Heart right ventricle (tissue), 16 donors: ENCODE data around the gene GPLD1. TPM values are rescaled to one million over a fixed set of nuclear protein-coding genes. Genes with fewer than 3 reads are reported as not detected.

Source experiments
- ATAC-seq, 8 donors: fragments of 200-7000 bp; cut with Tn5 transposase; one replicate each; pipeline ENCODE4 v1.9.1; 2020; ENCODE audit warnings: mild to moderate bottlenecking in 8 of 8, moderate library complexity in 8 of 8, moderate number of reproducible peaks in 1 of 8
- DNase-seq, 2 donors: peaks; one replicate each; pipeline ENCODE4 v3.0.0-alpha.2; 2020
- H3K27ac ChIP-seq, 10 donors: fragments of 200-600 bp; sonication (generic) in 2 of 10; one replicate each; pipeline versions ENCODE4 v1.5.0 to v1.8.0; 2020 to 2022; ENCODE audit warnings: mild to moderate bottlenecking in 3 of 10
- H3K27me3 ChIP-seq, 7 donors: fragments of 200-600 bp; one replicate each; pipeline ENCODE4 v1.8.0; 2021 to 2022; ENCODE audit warnings: mild to moderate bottlenecking in 2 of 7
- H3K36me3 ChIP-seq, 9 donors: fragments of 200-600 bp; sonication (generic) in 1 of 9; one replicate each; pipeline versions ENCODE4 v1.5.0 to v1.8.0; 2020 to 2022; ENCODE audit warnings: mild to moderate bottlenecking in 2 of 9
- H3K4me1 ChIP-seq, 9 donors: fragments of 200-600 bp; sonication (generic) in 1 of 9; one replicate each; pipeline versions ENCODE4 v1.5.0 to v1.8.0; 2020 to 2022; ENCODE audit warnings: mild to moderate bottlenecking in 4 of 9
- H3K4me3 ChIP-seq, 10 donors: fragments of 200-600 bp; sonication (generic) in 2 of 10; one replicate each; pipeline versions ENCODE4 v1.5.0 to v1.8.0; 2020 to 2022; ENCODE audit warnings: mild to moderate bottlenecking in 7 of 10, moderate library complexity in 2 of 10
- H3K9me3 ChIP-seq, 11 donors: fragments of 200-600 bp in 10 of 11; sonication (generic) in 2 of 11; one replicate each; pipeline versions ENCODE4 v1.5.0 to v1.8.0; 2013 to 2022; ENCODE audit warnings: mild to moderate bottlenecking in 2 of 11, control low read depth in 1 of 11, moderate library complexity in 1 of 11
- CTCF ChIP-seq, 9 donors: fragments of 200-600 bp; sonication (generic) in 2 of 9; IDR thresholded peaks; one replicate each; pipeline versions ENCODE4 v1.5.0 to v1.8.0; 2021 to 2022; ENCODE audit warnings: antibody characterized with exemption in 9 of 9, mild to moderate bottlenecking in 5 of 9, moderate library complexity in 1 of 9
- WGBS, 2 donors: extraction: QIAGEN DNeasy Blood & Tissue Kit; methylation state at CpG; one replicate each; pipeline ENCODE4 v1.1.7; 2013; ENCODE audit warnings: inconsistent platforms in 1 of 2; 5-methylcytosine and 5-hydroxymethylcytosine counted together
- intact Hi-C, 10 donors: fragments of 100-400 bp; cut with DNase I; formaldehyde crosslinking; loops; one replicate each; pipeline versions ENCODE4 v1.11.1 to v1.14.2; 2022
- polyA plus RNA-seq, 2 donors: library from polyadenylated mRNA; stranded (reverse); fragments of 200-250 nt; gene quantifications; one replicate each; pipeline ENCODE4 v1.2.3, GENCODE V29; 2013
- total RNA-seq, 10 donors: library from RNA; stranded (reverse); fragmentation: NEBNext Ultra II Directional in 3 of 10; extraction: Animal tissue kit (Norgen Biotek cat#: 25700) in 3 of 10; gene quantifications; one replicate each; pipeline versions ENCODE4 v1.2.1 to v1.2.4, GENCODE V29; 2021 to 2023
- donor health status: Arrhythmogenic right ventricular cardiomyopathy.
- donor health status: ischemic (EF 13 %, LVEDD 7.1; RV severe dilation, severe dysfunction).
- donor health status: healthy with polysubstance abuse.
- donor health status: DM: no; HTN: yes; CAD: no.
- donor health status: DM: no; HTN: no; CAD: no.
- donor health status: ischemic (EF 25% LVEDD 6.9; RV normal size, moderate dysfunction).
- donor health status: ischemic (EF 25% LVEDD 5.7; RV mildly dilated, moderate dysfunction).
- donor health status: healthy.
- donor health status: DM: yes; HTN: yes; CAD: no.
- donor health status: Ischemic cardiomyopathy.
- donor health status: ischemic (EF 35%, LVEDD 5.7; RV mildly dilated, moderate dysfunction).
- donor health status: nonischemic (EF 11% LVEDD 7.7; RV severe dilation, severe dysfunction).
- donor health status: DM: yes; HTN: yes; CAD: no.
- donor health status: PGD.
- donor health status: ischemic (EF 29% LVEDD 5.4; RV normal size, mild dysfunction).
- donor health status: nonischemic (EF 23%, LVEDD 6.1; RV moderate dilation, normal function).

GPLD1 gene
- total and polyA plus RNA-seq, 12 donors: 0.07 to 1.5 (median 0.78) TPM

- DNase-seq (no peak), ATAC-seq (no peak)
- Histone ChIP-seq H3K4me3 (no peak overlapping the region), H3K36me3 (peaks cover 0 to 21% (median 0%) of the 10 kb centered on the region in 9 donors), H3K9me3 (no peaks in the 10 kb centered on the region), H3K4me1 (no peaks in the 10 kb centered on the region), H3K27me3 (no peaks in the 10 kb centered on the region), H3K27ac (no peak overlapping the region)
- no peak for TF ChIP-seq CTCF (IDR thresholded peaks at IDR 0.05)
- 89 to 95% methylated on average over 14 of the region's 14 CpGs for WGBS, 2 donors
- intact Hi-C loops: loop anchor here in 6 of 10 donors (10.0 kb wide), 4 partner anchors 78 to 328 kb away; no protein-coding TSS in a partner anchor
These were observed 52.4 kb downstream of the GPLD1 start for GRCh38 chr6:24436979-24437378.

GRCh38 chr6:24432611-24433010, 56.8 kb downstream of the GPLD1 start:
- Histone ChIP-seq H3K36me3 (peaks cover 0 to 38% (median 0%) of the 10 kb centered on the region in 9 donors), H3K4me1 (no peaks in the 10 kb centered on the region), H3K9me3 (no peaks in the 10 kb centered on the region), H3K4me3 (no peak overlapping the region), H3K27me3 (no peaks in the 10 kb centered on the region), H3K27ac (no peak overlapping the region)
- intact Hi-C loops: loop anchor here in 7 of 10 donors (5.0 to 10.0 kb wide), 5 partner anchors 82 to 332 kb away; no protein-coding TSS in a partner anchor
- DNase-seq (no peak), ATAC-seq (no peak)
- TF ChIP-seq CTCF (IDR thresholded peaks at IDR 0.05): no peak
- WGBS, 2 donors: 86 to 94% methylated on average over 9 of the region's 9 CpGs

- Histone ChIP-seq H3K9me3 (no peaks in the 10 kb centered on the region), H3K27ac (no peak overlapping the region), H3K4me1 (no peaks in the 10 kb centered on the region), H3K36me3 (peaks cover 0 to 40% (median 7%) of the 10 kb centered on the region in 9 donors), H3K4me3 (no peak overlapping the region), H3K27me3 (no peaks in the 10 kb centered on the region)
- TF ChIP-seq CTCF (IDR thresholded peaks at IDR 0.05): peak; percentile 41 to 80 (median 71)
- DNase-seq (peak in 1 of 2 donors; percentile 9), ATAC-seq (peak in 4 of 8 donors; percentile 56 to 63 (median 60))
- 73 to 76% methylated on average over 1 of the region's 1 CpG for WGBS, 2 donors
- intact Hi-C loops: loop anchor here in 7 of 10 donors (5.0 to 10.0 kb wide), 5 partner anchors 84 to 334 kb away; no protein-coding TSS in a partner anchor
These were observed 58.3 kb downstream of the GPLD1 start for GRCh38 chr6:24431045-24431451.

GRCh38 chr6:24430086-24430485, 59.3 kb downstream of the GPLD1 start:
- no peaks in the 10 kb centered on the region for H3K4me1 ChIP-seq
- DNase-seq: no peak
- no peak for TF ChIP-seq CTCF (IDR thresholded peaks at IDR 0.05)
- no peaks in the 10 kb centered on the region for H3K27me3 ChIP-seq
- intact Hi-C loops: loop anchor here in 7 of 10 donors (5.0 to 10.0 kb wide), 5 partner anchors 85 to 335 kb away; no protein-coding TSS in a partner anchor
- no peak overlapping the region for H3K4me3 ChIP-seq
- H3K27ac ChIP-seq: no peak overlapping the region
- ATAC-seq: no peak
- WGBS, 2 donors: 79 to 81% methylated on average over 3 of the region's 3 CpGs
- H3K36me3 ChIP-seq: peaks cover 0 to 47% (median 8%) of the 10 kb centered on the region in 9 donors
- H3K9me3 ChIP-seq: no peaks in the 10 kb centered on the region
